ENCODE measurements around the gene PLCH1. TPM values are rescaled to one million over a fixed set of nuclear protein-coding genes. Genes with fewer than 3 reads are reported as not detected.

The PLCH1 gene
- polyA plus RNA-seq, 1 donor = 0.32 TPM

GRCh38 chr3:155481591-155481990 lies 263.3 kb downstream of the PLCH1 start:
- DNase-seq (ENCODE audit: low read depth) = no peak

GRCh38 chr3:155481089-155481488 lies 263.8 kb downstream of the PLCH1 start:
- DNase-seq (ENCODE audit: low read depth) = no peak

GRCh38 chr3:155465664-155466063 lies 279.2 kb downstream of the PLCH1 start:
- DNase-seq (ENCODE audit: low read depth) = no peak

DNA sequence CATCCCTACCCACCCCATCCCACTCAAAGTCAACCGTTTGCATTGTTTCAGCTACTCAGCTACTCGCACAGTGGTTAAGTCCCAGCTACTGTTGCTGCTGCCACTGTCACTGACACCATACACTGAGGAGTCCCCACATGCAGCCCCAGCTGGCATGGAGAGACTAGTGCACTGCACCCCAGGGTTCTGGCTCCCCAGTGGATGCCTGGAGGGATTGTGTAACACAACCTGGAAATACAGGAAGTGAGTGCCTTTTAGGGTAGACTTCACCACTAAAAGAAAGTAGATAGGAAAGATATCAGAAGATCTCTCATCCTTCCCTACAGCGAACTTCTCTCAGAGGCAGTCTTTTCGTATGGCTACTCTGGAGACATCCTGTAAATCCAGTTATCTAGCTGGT lies 282.2 kb downstream of the PLCH1 start:
- DNase-seq (ENCODE audit: low read depth) = no peak

- DNase-seq (ENCODE audit: low read depth) = no peak
Observed at GRCh38 chr3:155457591-155457990, 287.3 kb downstream of the PLCH1 start.

- no peak for DNase-seq (ENCODE audit: low read depth)
Observed at GRCh38 chr3:155455765-155456164, 289.1 kb downstream of the PLCH1 start.

DNA sequence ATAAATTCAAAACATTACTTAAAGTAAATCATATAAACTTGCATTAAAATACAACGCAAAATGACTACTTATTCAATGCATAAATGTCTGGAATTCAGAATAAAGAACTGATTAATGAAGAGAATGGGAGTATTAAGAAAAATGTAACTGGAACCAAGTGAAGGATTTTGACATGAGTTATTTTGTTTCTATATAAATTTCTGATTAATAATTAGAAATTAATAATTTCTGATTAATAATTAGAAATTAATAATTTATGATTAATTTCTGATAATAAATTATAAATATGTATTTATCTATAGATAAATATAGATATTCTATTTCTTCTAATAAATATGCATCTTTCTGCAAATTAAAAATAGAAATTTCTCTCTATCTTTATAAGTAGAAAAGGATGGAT lies 291.4 kb downstream of the PLCH1 start:
- no peak for DNase-seq (ENCODE audit: low read depth)

DNA sequence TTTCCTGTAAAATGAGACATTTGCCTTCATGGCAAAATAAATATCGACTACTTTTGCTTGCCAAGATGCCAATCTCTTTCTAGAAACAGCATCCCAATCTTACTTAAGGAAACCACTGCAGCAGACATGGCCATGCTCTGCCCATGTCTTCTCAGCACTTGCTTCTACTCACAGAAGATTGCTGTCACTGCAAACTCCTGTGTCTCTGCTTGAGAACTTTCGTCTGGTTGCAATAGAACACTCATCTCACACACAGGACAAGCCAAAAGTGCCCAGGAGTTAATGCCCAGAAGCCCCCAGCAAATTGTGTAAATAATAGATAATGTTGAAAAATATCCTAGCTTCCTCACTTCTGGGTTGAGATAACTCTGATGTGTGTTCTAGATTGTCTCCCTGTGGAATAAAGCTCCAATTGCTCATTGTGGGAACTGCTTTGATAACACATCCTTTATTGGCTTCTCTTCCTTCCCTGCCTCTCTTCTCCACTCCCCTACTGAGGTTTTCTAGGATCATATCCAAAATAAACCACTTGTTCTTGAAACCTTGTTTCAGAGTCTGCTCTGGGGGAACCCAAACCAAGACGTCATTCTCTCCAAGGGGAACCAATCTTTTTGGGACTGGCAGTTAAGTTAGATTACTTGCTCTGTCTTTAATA lies 295.1 kb downstream of the PLCH1 start:
- no peak for DNase-seq (ENCODE audit: low read depth)

GRCh38 chr3:155448531-155448930 lies 296.3 kb downstream of the PLCH1 start:
- DNase-seq (ENCODE audit: low read depth) = no peak

DNA sequence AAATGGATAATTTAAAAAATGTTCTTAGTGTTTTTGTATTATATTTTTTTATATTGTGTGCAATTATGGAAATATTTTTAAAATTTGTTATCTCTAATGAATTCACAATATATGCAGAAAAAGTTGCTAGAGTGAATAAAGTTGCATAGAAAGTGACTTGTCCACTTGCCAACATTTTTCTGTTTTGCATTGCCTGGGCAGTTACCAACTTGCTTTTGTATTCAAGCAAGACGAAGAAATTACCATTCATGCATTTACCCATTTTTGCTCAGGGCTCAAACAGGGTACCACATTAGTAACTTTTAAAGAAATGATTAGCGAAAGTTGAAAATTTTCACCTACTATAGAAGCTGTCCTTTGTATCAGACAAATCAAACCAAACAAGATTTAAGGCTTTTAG lies 298.5 kb downstream of the PLCH1 start:
- no peak for DNase-seq (ENCODE audit: low read depth)

DNA sequence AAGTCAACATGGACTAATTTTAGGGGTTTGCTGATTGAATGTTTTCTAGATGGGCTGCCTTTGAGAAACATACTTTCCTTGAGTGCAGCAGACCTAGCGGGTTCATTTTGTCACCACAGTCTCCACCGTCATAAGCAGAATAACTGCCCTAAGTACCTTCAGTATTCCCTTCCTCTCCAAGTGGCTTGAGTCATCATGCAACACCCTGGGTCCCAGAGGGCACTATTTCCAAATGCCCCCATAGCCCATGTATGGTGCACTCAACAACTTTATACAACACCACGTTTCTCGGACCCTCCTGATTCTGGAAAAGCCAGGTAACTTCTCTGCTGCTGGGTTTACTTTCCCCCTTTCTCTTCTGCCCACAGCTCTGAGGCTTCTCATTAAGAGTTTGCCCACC lies 300.1 kb downstream of the PLCH1 start:
- DNase-seq (ENCODE audit: low read depth) = no peak

- no peak for DNase-seq (ENCODE audit: low read depth)
Observed at GRCh38 chr3:155443815-155444214, 301.1 kb downstream of the PLCH1 start.

- DNase-seq (ENCODE audit: low read depth) = no peak
Observed at GRCh38 chr3:155442072-155442471, 302.8 kb downstream of the PLCH1 start.

DNA sequence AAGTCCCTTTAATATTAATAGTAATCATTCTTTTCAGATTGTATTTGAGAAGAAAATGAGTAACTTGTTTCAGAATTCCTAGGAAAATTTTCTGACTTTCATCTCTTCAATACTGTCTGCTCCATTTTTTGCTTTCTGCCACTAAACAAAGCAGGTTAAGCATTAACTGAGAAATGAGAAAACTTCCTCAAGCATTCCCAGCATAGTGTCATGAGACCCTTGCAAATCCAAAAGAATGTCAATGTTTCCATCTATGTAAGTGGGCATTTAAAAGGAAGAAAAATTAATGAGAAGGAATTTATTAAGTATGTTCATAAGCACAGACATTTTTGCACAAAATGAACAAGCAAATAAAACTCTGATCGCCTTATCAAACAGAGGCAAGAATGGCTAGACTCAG lies 303.4 kb downstream of the PLCH1 start:
- no peak for DNase-seq (ENCODE audit: low read depth)

DNA sequence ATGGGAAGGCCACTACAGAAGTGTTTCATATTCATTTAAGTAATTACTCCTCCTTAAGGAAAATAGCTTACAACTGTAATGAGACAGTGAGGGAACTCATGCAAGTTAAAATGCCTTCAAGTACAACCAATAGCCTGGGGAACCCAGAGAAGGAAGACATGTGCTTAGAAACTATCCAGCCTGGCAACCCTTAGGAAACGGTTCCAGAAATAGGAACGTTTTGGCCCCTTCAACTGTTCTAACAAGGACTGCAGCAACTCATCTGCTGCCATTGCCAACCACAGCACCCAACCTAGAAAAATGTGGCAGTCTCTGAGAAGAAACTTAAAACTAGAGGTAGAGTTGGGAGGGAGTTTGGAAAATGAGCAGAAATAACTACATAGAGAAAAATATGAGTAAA lies 303.8 kb downstream of the PLCH1 start:
- DNase-seq (ENCODE audit: low read depth) = no peak

DNA sequence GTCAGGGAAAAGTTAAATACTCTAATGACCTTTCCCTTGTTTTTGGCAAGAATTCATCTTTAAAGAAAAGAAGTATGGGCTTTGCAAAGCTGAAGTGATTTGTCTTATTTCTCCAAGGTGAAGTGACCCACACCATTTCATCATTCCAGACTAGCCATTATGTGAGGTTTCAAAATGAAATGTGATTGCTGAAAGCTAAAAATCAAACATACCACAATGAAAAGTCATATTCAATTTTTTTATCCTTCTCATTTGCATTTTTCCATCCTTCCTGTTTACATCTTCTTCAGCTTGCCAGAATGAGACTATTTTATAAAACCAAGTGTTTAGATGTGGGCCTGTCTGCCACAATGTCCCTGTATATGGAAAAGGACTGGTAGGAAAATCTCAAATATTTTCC lies 309.1 kb downstream of the PLCH1 start:
- DNase-seq (ENCODE audit: low read depth) = no peak

DNA sequence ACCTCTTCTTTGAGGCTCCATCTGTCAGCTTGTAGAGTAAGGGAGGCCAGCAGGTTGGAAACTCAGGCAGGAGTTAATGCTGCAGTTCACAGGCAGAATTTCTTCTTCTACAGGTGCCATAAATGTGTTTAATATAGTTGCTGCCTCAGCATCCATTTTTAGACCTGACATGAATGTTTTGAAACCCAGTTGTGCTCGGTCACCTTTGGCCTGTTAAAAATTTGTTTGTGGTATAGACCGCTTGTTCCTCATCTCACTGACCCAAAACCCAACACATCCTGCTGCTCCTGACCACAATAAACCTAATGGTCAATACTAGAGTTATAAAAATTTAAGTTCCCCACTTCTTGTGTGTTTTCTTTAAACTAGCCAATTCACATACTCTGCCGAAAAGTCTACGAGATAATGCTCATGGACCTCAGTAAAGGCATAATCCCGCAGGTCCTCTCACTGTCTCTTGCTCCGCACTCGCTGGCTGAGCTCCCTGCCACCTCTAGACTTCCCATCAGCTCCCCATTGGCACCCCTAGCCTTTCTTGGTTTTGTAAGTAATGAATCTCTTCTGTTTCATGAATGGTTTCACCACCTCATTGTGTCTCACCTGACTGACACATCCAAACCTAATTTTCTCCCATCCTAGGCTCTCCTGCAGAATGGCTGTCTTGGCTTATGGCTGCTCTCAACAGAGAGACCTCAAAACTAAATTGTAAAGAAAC lies 312.9 kb downstream of the PLCH1 start:
- no peak for DNase-seq (ENCODE audit: low read depth)

DNA sequence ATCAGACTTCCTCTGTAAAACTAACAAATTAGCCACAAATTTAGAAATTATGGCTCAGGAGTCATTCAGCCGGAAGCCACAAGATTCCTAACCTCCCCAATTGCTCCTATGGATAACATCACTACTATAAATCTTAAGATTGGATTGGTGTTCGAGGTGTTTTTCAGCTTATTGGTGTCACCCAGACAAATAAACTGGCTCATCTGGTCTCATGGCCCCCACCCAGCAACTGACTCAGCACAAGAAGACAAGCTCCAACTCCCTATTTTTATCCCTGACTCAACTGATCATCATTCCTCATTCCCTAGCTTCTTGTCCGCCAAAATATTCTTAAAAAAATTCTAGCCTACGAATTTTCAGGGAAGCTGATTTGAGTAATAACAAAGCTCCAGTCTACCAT lies 316.3 kb downstream of the PLCH1 start:
- no peak for DNase-seq (ENCODE audit: low read depth)

DNA sequence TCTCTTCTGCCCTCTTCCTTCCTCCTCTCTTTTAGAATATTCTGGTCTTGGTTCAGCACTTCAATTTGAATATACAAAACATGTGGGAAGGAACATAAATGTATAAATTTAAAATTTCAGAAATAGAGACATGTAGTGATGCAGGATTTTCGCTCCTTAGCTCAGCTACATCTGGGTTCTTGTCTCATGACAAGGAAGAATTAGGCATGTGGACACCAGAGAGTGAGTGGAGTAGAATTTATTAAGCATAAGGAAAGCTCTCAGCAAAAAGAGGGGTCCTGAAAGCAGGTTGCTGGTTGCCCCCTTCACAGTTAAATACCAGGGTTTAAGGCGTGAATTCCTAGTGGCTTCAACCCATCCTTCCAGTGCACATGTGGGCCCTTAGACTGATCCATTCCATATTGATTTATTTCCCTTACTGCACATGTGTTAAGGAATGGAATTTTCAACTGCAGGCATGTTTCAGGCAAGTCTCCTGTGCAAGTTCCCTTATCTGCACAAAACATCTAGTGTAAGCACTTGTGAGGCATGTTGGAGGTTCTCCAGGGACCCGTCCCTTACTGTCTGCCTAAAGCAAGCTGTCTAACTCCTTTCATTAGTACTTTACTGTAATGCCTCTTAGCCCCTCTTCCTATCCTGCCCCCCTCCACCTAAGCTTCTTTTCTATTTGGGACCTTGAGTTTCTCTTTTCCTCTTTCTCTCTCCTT lies 318.2 kb downstream of the PLCH1 start:
- no peak for DNase-seq (ENCODE audit: low read depth)

DNA sequence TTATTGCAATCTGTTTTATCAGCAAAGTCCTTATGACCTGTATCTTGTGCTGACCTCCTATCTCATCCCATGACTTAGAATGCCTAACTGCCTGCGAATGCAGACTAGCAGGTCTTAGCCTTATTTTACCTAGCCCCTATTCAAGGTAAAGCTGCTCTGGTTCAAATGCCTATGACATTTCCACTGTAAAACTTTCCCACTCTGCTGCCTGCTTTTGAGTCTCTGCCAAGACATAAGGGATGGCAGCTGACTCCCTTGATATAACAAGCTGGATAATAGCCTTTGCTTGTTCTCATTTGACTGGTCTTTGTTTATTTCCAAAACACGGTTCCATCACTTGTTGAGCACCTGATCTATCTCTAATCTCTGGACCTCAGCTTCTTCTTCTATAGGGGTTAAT lies 319.5 kb downstream of the PLCH1 start:
- DNase-seq (ENCODE audit: low read depth) = no peak

DNA sequence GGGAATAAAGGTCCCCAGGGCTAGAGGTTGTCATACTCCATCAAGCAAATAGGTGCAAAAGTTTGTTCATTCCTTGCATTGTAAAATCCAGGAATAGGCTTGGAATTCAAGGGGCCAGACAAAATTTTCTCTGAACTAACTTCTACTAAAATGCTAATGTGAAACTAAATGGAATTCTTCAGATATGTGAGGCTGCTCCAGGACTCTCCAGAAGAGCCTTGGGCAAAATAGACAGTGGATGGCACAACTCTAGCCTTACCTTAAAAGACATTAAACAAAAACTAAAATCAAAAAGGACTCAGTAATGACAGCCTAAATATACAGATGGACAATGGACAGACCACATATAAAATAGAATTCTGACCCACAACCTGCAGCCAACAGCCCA lies 320.6 kb downstream of the PLCH1 start:
- no peak for DNase-seq (ENCODE audit: low read depth)

DNA sequence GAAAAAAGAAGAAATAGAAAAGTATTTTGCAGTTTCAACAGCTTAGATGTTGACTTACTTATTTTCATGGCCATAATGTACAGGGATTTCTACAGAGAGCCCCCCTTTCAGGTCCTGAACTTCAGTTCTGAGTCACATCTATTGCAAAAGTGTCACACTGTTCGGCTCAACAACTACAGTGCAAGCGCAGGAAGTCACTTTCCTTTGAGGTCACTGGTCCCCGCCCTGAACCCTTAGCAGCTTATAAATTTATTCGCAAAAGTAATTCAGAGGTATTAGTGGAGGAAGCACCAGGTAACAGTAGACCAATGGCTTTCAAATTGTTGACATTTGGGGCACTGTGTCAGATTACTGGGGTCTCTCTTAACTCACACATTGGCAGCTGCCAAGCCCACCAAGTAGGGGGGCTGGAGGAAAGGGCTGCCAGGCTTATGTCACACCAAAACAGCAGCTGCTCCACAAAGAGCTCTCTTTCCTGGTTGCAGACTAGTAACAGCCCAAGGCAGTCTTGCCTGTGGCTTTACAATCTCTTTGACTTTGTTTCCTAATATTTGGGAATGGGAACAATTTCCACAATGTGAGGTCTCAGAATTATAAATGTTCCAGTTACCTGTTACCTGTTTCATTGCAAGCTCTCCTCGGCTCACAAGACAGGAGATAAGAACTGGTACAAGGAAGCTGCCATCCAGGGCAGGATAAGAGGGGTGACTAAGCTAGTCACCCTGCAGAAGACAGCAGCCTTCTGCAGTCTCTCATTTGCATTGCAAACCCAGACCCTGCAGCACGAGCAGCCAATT lies 321.1 kb downstream of the PLCH1 start:
- DNase-seq (ENCODE audit: low read depth) = no peak

Data from forelimb muscle (tissue), 1 donor.